Measurements from ENCODE around the gene GPR180. TPM values are rescaled to one million over a fixed set of nuclear protein-coding genes. Genes with fewer than 3 reads are reported as not detected.

The GPR180 gene
- total RNA-seq, 1 experiment from 2014 or later, result 5.6 TPM

- H3K4me2 ChIP-seq (ENCODE audit: low read length), result no peak overlapping the region
- H3K9me3 ChIP-seq (ENCODE audit: low read length), result no peaks in the 10 kb centered on the region
- CTCF ChIA-PET, result no interaction called here
- H3K9me2 ChIP-seq (replicated peaks; ENCODE audit: low read length), result no peaks in the 10 kb centered on the region
- POLR2A ChIA-PET (ENCODE audit: unreplicated experiment), result no interaction called here
- no peaks in the 10 kb centered on the region for H4K20me1 ChIP-seq (ENCODE audit: low read length)
- DNase-seq (peak; percentile 2), ATAC-seq (no peak; the same call in 1 of the 2 replicates)
- H3K4me3 ChIP-seq (ENCODE audit: low read length), result no peak overlapping the region
- no peaks in the 10 kb centered on the region for H3F3A ChIP-seq (ENCODE audit: low read length, unreplicated experiment)
- H3K27ac ChIP-seq (ENCODE audit: low read length), result no peak overlapping the region
- H2AFZ ChIP-seq (ENCODE audit: low read length), result no peak overlapping the region
- H3K36me3 ChIP-seq (ENCODE audit: low read depth, low read length), result peaks cover 38% of the 10 kb centered on the region
- BruUV-seq (replicated peaks), result no TSS peak
- no peaks in the 10 kb centered on the region for H3K27me3 ChIP-seq (ENCODE audit: low read length)
- TF ChIP-seq EZH2phosphoT487 (IDR thresholded peaks at IDR 0.05; ENCODE audit: borderline replicate concordance, low read length), result no peak
- no peak for TF ChIP-seq CTCF (conservative IDR thresholded peaks at IDR 0.05; ENCODE audit: low read depth, low read length)
- TF ChIP-seq EZH2 (IDR thresholded peaks at IDR 0.05; ENCODE audit: low read length, unreplicated experiment), result no peak
- H3K4me1 ChIP-seq (ENCODE audit: insufficient read depth, low read length), result peaks cover 4% of the 10 kb centered on the region; the same call in 1 of the 2 replicates
- intact Hi-C loops (cut with micrococcal nuclease), result no loop called here
- no peak overlapping the region for H3K9ac ChIP-seq (ENCODE audit: low read length)
- H3K79me2 ChIP-seq (ENCODE audit: low read length), result no peaks in the 10 kb centered on the region
Measured at GRCh38 chr13:94583926-94584325, 17.7 kb upstream of the GPR180 start.

GRCh38 chr13:94585543-94586101, 16.0 kb upstream of the GPR180 start:
- TF ChIP-seq CTCF (conservative IDR thresholded peaks at IDR 0.05; ENCODE audit: low read depth, low read length) (no peak), EZH2phosphoT487 (IDR thresholded peaks at IDR 0.05; ENCODE audit: borderline replicate concordance, low read length) (no peak), EZH2 (IDR thresholded peaks at IDR 0.05; ENCODE audit: low read length, unreplicated experiment) (no peak)
- no peaks in the 10 kb centered on the region for H3K27me3 ChIP-seq (ENCODE audit: low read length)
- ChIA-PET POLR2A (ENCODE audit: unreplicated experiment) (interaction anchor here (0.6 kb wide), 1 partner anchor 257 kb away, joined by 3 read pairs; no protein-coding TSS in a partner anchor), CTCF (no interaction called here)
- H2AFZ ChIP-seq (ENCODE audit: low read length), result no peak overlapping the region
- H3K27ac ChIP-seq (ENCODE audit: low read length), result no peak overlapping the region
- no TSS peak for BruUV-seq (replicated peaks)
- ATAC-seq, result no peak
- peaks cover 4% of the 10 kb centered on the region; the same call in 1 of the 2 replicates for H3K4me1 ChIP-seq (ENCODE audit: insufficient read depth, low read length)
- no peaks in the 10 kb centered on the region for H3K9me2 ChIP-seq (replicated peaks; ENCODE audit: low read length)
- peaks cover 25% of the 10 kb centered on the region for H3K36me3 ChIP-seq (ENCODE audit: low read depth, low read length)
- H3K4me2 ChIP-seq (ENCODE audit: low read length), result no peak overlapping the region
- H4K20me1 ChIP-seq (ENCODE audit: low read length), result no peaks in the 10 kb centered on the region
- H3F3A ChIP-seq (ENCODE audit: low read length, unreplicated experiment), result no peaks in the 10 kb centered on the region
- no peak for DNase-seq
- H3K9me3 ChIP-seq (ENCODE audit: low read length), result no peaks in the 10 kb centered on the region
- no peak overlapping the region for H3K9ac ChIP-seq (ENCODE audit: low read length)
- no peak overlapping the region for H3K4me3 ChIP-seq (ENCODE audit: low read length)
- no peaks in the 10 kb centered on the region for H3K79me2 ChIP-seq (ENCODE audit: low read length)
- intact Hi-C loops (cut with micrococcal nuclease), result no loop called here

GRCh38 chr13:94586371-94586770, 15.3 kb upstream of the GPR180 start:
- Histone ChIP-seq H3K79me2 (ENCODE audit: low read length) (no peaks in the 10 kb centered on the region), H3K9me3 (ENCODE audit: low read length) (no peaks in the 10 kb centered on the region), H4K20me1 (ENCODE audit: low read length) (no peaks in the 10 kb centered on the region), H2AFZ (ENCODE audit: low read length) (no peak overlapping the region), H3K27ac (ENCODE audit: low read length) (no peak overlapping the region), H3K36me3 (ENCODE audit: low read depth, low read length) (peaks cover 21% of the 10 kb centered on the region), H3K9ac (ENCODE audit: low read length) (no peak overlapping the region), H3K9me2 (replicated peaks; ENCODE audit: low read length) (no peaks in the 10 kb centered on the region), H3F3A (ENCODE audit: low read length, unreplicated experiment) (no peaks in the 10 kb centered on the region), H3K4me2 (ENCODE audit: low read length) (no peak overlapping the region), H3K27me3 (ENCODE audit: low read length) (no peaks in the 10 kb centered on the region), H3K4me3 (ENCODE audit: low read length) (no peak overlapping the region), H3K4me1 (ENCODE audit: insufficient read depth, low read length) (peaks cover 4% of the 10 kb centered on the region; the same call in 1 of the 2 replicates)
- intact Hi-C loops (cut with micrococcal nuclease), result no loop called here
- TF ChIP-seq CTCF (conservative IDR thresholded peaks at IDR 0.05; ENCODE audit: low read depth, low read length), result no peak
- TF ChIP-seq EZH2phosphoT487 (IDR thresholded peaks at IDR 0.05; ENCODE audit: borderline replicate concordance, low read length), result no peak
- no peak for TF ChIP-seq EZH2 (IDR thresholded peaks at IDR 0.05; ENCODE audit: low read length, unreplicated experiment)
- ATAC-seq (no peak), DNase-seq (no peak)
- no TSS peak for BruUV-seq (replicated peaks)
- CTCF ChIA-PET, result no interaction called here
- POLR2A ChIA-PET (ENCODE audit: unreplicated experiment), result interaction anchor here (0.6 kb wide), 1 partner anchor 256 kb away, joined by 3 read pairs; no protein-coding TSS in a partner anchor
